ENCODE measurements around the gene IFNK. TPM values are rescaled to one million over a fixed set of nuclear protein-coding genes. Genes with fewer than 3 reads are reported as not detected.

Gene IFNK
- total RNA-seq, 1 experiment from 2014 or later, result not detected

DNA sequence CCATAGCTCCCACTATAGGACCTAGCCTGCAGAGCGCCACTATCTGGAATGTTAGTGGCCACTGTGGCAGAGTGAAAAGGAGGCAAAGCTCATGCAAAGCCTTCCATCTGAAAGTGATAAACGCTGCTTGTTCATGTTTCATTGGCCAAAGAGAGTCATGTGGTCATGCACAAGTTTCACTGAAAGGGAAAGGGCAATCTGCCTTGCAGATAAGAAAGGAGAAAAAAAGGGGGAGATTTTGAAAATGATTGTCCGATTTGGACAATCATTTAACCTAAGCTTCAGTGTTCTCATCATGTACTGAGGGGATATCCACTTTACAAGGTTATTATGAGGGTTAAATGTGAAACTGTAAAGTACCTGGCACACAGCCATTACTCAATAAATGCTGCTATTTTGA is 14.6 kb downstream of the IFNK start:
- Histone ChIP-seq H3K27ac (ENCODE audit: low read depth, low read length) (no peak overlapping the region), H3K36me3 (ENCODE audit: control insufficient read depth in 1 of 2, insufficient read depth in 2 of 2, low read length in 2 of 2) (no peaks in the 10 kb centered on the region; a peak in 1 of 4 replicates), H3K9me2 (ENCODE audit: insufficient read depth) (no peaks in the 10 kb centered on the region), H3K79me2 (ENCODE audit: insufficient read depth, low read length) (no peaks in the 10 kb centered on the region), H3K27me3 (ENCODE audit: insufficient read depth, low read length) (no peaks in the 10 kb centered on the region), H2AFZ (ENCODE audit: low read depth, low read length, poor library complexity, severe bottlenecking) (no peak overlapping the region), H3K9ac (ENCODE audit: low read length) (no peak overlapping the region), H3K4me3 (replicated peaks in 1 of 2; ENCODE audit: low read depth in 1 of 2, low read length in 2 of 2) (no peak overlapping the region), H4K20me1 (ENCODE audit: insufficient read depth) (no peaks in the 10 kb centered on the region), H3K4me1 (ENCODE audit: control insufficient read depth in 1 of 2, insufficient read depth in 2 of 2, low read length in 2 of 2) (no peaks in the 10 kb centered on the region), H3K4me2 (ENCODE audit: low read length) (no peak overlapping the region), H3K9me3 (ENCODE audit: control insufficient read depth in 1 of 2, insufficient read depth in 1 of 2, low read depth in 1 of 2, low read length in 2 of 2) (no peaks in the 10 kb centered on the region)
- TF ChIP-seq POLR2AphosphoS5 (IDR thresholded peaks at IDR 0.05; ENCODE audit: low read depth, low read length), result no peak
- no peak for TF ChIP-seq SP1 (IDR thresholded peaks at IDR 0.05; ENCODE audit: low read depth)
- no peak for TF ChIP-seq CEBPB (IDR thresholded peaks at IDR 0.05; ENCODE audit: low read depth)
- TF ChIP-seq, protein P1, sequence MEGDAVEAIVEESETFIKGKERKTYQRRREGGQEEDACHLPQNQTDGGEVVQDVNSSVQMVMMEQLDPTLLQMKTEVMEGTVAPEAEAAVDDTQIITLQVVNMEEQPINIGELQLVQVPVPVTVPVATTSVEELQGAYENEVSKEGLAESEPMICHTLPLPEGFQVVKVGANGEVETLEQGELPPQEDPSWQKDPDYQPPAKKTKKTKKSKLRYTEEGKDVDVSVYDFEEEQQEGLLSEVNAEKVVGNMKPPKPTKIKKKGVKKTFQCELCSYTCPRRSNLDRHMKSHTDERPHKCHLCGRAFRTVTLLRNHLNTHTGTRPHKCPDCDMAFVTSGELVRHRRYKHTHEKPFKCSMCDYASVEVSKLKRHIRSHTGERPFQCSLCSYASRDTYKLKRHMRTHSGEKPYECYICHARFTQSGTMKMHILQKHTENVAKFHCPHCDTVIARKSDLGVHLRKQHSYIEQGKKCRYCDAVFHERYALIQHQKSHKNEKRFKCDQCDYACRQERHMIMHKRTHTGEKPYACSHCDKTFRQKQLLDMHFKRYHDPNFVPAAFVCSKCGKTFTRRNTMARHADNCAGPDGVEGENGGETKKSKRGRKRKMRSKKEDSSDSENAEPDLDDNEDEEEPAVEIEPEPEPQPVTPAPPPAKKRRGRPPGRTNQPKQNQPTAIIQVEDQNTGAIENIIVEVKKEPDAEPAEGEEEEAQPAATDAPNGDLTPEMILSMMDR (IDR thresholded peaks at IDR 0.05 in 2 of 3, conservative IDR thresholded peaks at IDR 0.05 in 1 of 3; ENCODE audit: borderline replicate concordance in 1 of 3, insufficient read depth in 1 of 3, low read depth in 2 of 3, low read length in 2 of 3), result no peak
- TF ChIP-seq CBX3 (IDR thresholded peaks at IDR 0.05; ENCODE audit: low read depth), result no peak
- TF ChIP-seq, protein P2, sequence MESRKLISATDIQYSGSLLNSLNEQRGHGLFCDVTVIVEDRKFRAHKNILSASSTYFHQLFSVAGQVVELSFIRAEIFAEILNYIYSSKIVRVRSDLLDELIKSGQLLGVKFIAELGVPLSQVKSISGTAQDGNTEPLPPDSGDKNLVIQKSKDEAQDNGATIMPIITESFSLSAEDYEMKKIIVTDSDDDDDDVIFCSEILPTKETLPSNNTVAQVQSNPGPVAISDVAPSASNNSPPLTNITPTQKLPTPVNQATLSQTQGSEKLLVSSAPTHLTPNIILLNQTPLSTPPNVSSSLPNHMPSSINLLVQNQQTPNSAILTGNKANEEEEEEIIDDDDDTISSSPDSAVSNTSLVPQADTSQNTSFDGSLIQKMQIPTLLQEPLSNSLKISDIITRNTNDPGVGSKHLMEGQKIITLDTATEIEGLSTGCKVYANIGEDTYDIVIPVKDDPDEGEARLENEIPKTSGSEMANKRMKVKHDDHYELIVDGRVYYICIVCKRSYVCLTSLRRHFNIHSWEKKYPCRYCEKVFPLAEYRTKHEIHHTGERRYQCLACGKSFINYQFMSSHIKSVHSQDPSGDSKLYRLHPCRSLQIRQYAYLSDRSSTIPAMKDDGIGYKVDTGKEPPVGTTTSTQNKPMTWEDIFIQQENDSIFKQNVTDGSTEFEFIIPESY (IDR thresholded peaks at IDR 0.05; ENCODE audit: extremely low read depth, insufficient replicate concordance, low read length), result no peak
- ChIA-PET CTCF (interaction anchor here (1.3 kb wide), 1 partner anchor 205 kb away, joined by 3 read pairs; no protein-coding TSS in a partner anchor), POLR2A (no interaction called here), RAD21 (ENCODE audit: low non-redundant PET in 1 of 2, low total read pairs in 2 of 2, uncharacterized antibody in 2 of 2, unreplicated experiment in 2 of 2) (no interaction called here)
- ATAC-seq (no peak), DNase-seq (ENCODE audit: low read depth, low spot score) (no peak)
- BruUV-seq (replicated peaks), result no TSS peak
- intact Hi-C loops (cut with micrococcal nuclease), result no loop called here
